H9 (cell line): ENCODE results near the gene PHLPP2. TPM values are rescaled to one million over a fixed set of nuclear protein-coding genes. Genes with fewer than 3 reads are reported as not detected.
"Not testable (repeated sequence)": the region's sequence is repeated elsewhere in the genome, so short reads cannot be mapped to it uniquely, and the experiment has no call there.

ENCODE experiments used
- DNase-seq: peaks from one replicate; pipeline ENCODE4 v3.0.0-alpha.2; 2017
- H2AFZ ChIP-seq: one replicate; pipeline ENCODE4 v1.6.1; 2013; ENCODE audit warnings: mild to moderate bottlenecking, low read length, control low read depth, moderate library complexity
- H2AK5ac ChIP-seq: 2 replicates; pipeline ENCODE4 v1.6.1; 2013; ENCODE audit warnings: low read length, control low read depth, mixed read lengths; ENCODE audit not compliant: insufficient read length
- H2BK120ac ChIP-seq: one replicate; pipeline ENCODE4 v1.6.1; 2013; ENCODE audit warnings: low read depth, mild to moderate bottlenecking, low read length, control low read depth, inconsistent platforms; ENCODE audit not compliant: poor library complexity, severe bottlenecking
- H2BK12ac ChIP-seq: 2 replicates; pipeline ENCODE4 v1.6.1; 2013; ENCODE audit warnings: low read length, control low read depth, mixed read lengths, low read depth; ENCODE audit not compliant: insufficient read length
- H2BK15ac ChIP-seq: 2 replicates; pipeline ENCODE4 v1.6.1; 2013; ENCODE audit warnings: low read depth, low read length, control low read depth
- H2BK20ac ChIP-seq: one replicate; pipeline ENCODE4 v1.6.1; 2013; ENCODE audit warnings: low read depth, mild to moderate bottlenecking, low read length, control low read depth, inconsistent platforms; ENCODE audit not compliant: poor library complexity, severe bottlenecking
- H2BK5ac ChIP-seq: 2 replicates; pipeline ENCODE4 v1.6.1; 2013; ENCODE audit warnings: low read length, control low read depth, mixed read lengths; ENCODE audit not compliant: insufficient read length
- H3K14ac ChIP-seq: 2 replicates; pipeline ENCODE4 v1.6.1; 2013; ENCODE audit warnings: low read length, control low read depth; ENCODE audit not compliant: insufficient read depth
- H3K18ac ChIP-seq: 2 replicates; pipeline ENCODE4 v1.6.1; 2013; ENCODE audit warnings: low read depth, mild to moderate bottlenecking, mixed read lengths, low read length, control low read depth; ENCODE audit not compliant: insufficient read length
- H3K23ac ChIP-seq: 2 replicates; pipeline ENCODE4 v1.6.1; 2013; ENCODE audit warnings: low read length, control low read depth, mixed read lengths, low read depth; ENCODE audit not compliant: insufficient read length
- H3K23me2 ChIP-seq: 2 replicates; pipeline ENCODE4 v1.6.1; 2013; ENCODE audit warnings: low read depth, mild to moderate bottlenecking, mixed read lengths, low read length, control low read depth; ENCODE audit not compliant: insufficient read length, poor library complexity, severe bottlenecking
- H3K27ac ChIP-seq: 2 replicates; pipeline ENCODE4 v1.5.1; 2013; ENCODE audit warnings: low read length, control low read depth, mixed read lengths, low read depth; ENCODE audit not compliant: insufficient read length
- H3K27me3 ChIP-seq: 2 replicates; pipeline ENCODE4 v1.6.1; 2013; ENCODE audit warnings: low read length, control low read depth, inconsistent platforms; ENCODE audit not compliant: insufficient read depth
- H3K4ac ChIP-seq: 2 replicates; pipeline ENCODE4 v1.6.1; 2013; ENCODE audit warnings: low read depth, mild to moderate bottlenecking, control low read depth, inconsistent platforms, low read length, moderate library complexity
- H3K4me1 ChIP-seq: 2 replicates; pipeline ENCODE4 v1.6.1; 2013; ENCODE audit warnings: low read length, control low read depth, inconsistent platforms; ENCODE audit not compliant: insufficient read depth
- H3K4me2 ChIP-seq: 2 replicates; pipeline ENCODE4 v1.6.1; 2013; ENCODE audit warnings: low read length, control low read depth, mixed read lengths; ENCODE audit not compliant: insufficient read length, insufficient read depth
- H3K56ac ChIP-seq: 2 replicates; pipeline ENCODE4 v1.6.1; 2013; ENCODE audit warnings: low read depth, mild to moderate bottlenecking, mixed read lengths, low read length, control low read depth; ENCODE audit not compliant: insufficient read length
- H3K79me1 ChIP-seq: 2 replicates; pipeline ENCODE4 v1.6.1; 2013; ENCODE audit warnings: low read depth, mild to moderate bottlenecking, moderate library complexity, low read length, control low read depth, inconsistent platforms; ENCODE audit not compliant: insufficient read depth, poor library complexity, severe bottlenecking
- H3K79me2 ChIP-seq: 2 replicates; pipeline ENCODE4 v1.6.1; 2013; ENCODE audit warnings: low read length, control low read depth, inconsistent platforms; ENCODE audit not compliant: insufficient read depth
- H3K9ac ChIP-seq: 2 replicates; pipeline ENCODE4 v1.6.1; 2013; ENCODE audit warnings: low read length, control low read depth, mixed read lengths; ENCODE audit not compliant: insufficient read length; ENCODE audit errors: extremely low read depth
- H3K9me3 ChIP-seq: one replicate; pipeline ENCODE4 v1.6.1; 2013; ENCODE audit warnings: low read depth, low read length, inconsistent platforms; ENCODE audit not compliant: control insufficient read depth
- H3T11ph ChIP-seq: one replicate; pipeline ENCODE4 v1.6.1; 2013; ENCODE audit warnings: mild to moderate bottlenecking, low read length, control low read depth, inconsistent platforms
- H4K20me1 ChIP-seq: one replicate; pipeline ENCODE4 v1.6.1; 2013; ENCODE audit not compliant: control insufficient read depth, insufficient read length, insufficient read depth
- H4K5ac ChIP-seq: 2 replicates; pipeline ENCODE4 v1.6.1; 2013; ENCODE audit warnings: low read depth, mild to moderate bottlenecking, mixed read lengths, low read length, control low read depth; ENCODE audit not compliant: insufficient read length
- H4K8ac ChIP-seq: replicated peaks from 2 replicates; pipeline ENCODE4 v1.6.1; 2013; ENCODE audit warnings: low read length, control low read depth, mixed read lengths, low read depth; ENCODE audit not compliant: insufficient read length
- H4K91ac ChIP-seq: 2 replicates; pipeline ENCODE4 v1.6.1; 2013; ENCODE audit warnings: low read depth, mild to moderate bottlenecking, moderate library complexity, mixed read lengths, low read length, control low read depth; ENCODE audit not compliant: insufficient read length
- H3K27ac Mint-ChIP-seq, 3 experiments: 2 replicates in 2 of 3; 3 replicates in 1 of 3; pipeline ENCODE4 v1.8.0; 2020 to 2021; ENCODE audit warnings: mixed read lengths in 3 of 3, mild to moderate bottlenecking in 1 of 3, moderate library complexity in 1 of 3
- H3K27me3 Mint-ChIP-seq: 2 replicates; pipeline ENCODE4 v1.8.0; 2021; ENCODE audit warnings: low read depth, mild to moderate bottlenecking, moderate library complexity, mixed read lengths
- H3K36me3 Mint-ChIP-seq, 3 experiments: 2 replicates in 2 of 3; 3 replicates in 1 of 3; pipeline ENCODE4 v1.8.0; 2020 to 2021; ENCODE audit warnings: low read depth in 3 of 3, mixed read lengths in 3 of 3; ENCODE audit not compliant: insufficient read depth in 1 of 3
- H3K4me1 Mint-ChIP-seq, 2 experiments: 2 replicates each; pipeline ENCODE4 v1.8.0; 2020; ENCODE audit warnings: mixed read lengths in 2 of 2
- H3K4me3 Mint-ChIP-seq, 2 experiments: 2 replicates in 1 of 2; 3 replicates in 1 of 2; pipeline ENCODE4 v1.8.0; 2020 to 2021; ENCODE audit warnings: mild to moderate bottlenecking in 2 of 2, mixed read lengths in 2 of 2, moderate library complexity in 1 of 2
- H3K9me3 Mint-ChIP-seq, 2 experiments: 2 replicates in 1 of 2; 3 replicates in 1 of 2; pipeline ENCODE4 v1.8.0; 2020; ENCODE audit warnings: mild to moderate bottlenecking in 2 of 2, mixed read lengths in 2 of 2, moderate library complexity in 1 of 2
- WGBS: extraction: QIAGEN DNeasy Blood & Tissue Kit; methylation state at CpG from one replicate; pipeline ENCODE4 v1.1.7; 2013; ENCODE audit warnings: missing lambda C conversion rate, low lambda C conversion rate, mixed read lengths; ENCODE audit not compliant: insufficient read length; ENCODE audit errors: extremely low coverage; 5-methylcytosine and 5-hydroxymethylcytosine counted together
- total RNA-seq: library from RNA; stranded (reverse); gene quantifications from 2 replicates; pipeline ENCODE4 v1.2.1, GENCODE V29; 2021
- TF ChIP-seq, protein P1 (sequence below): fragments of 200-600 bp; sonication (generic); conservative IDR thresholded peaks from 3 replicates; pipeline ENCODE4 v1.8.0; 2021; ENCODE audit warnings: antibody characterized with exemption, mild to moderate bottlenecking

The PHLPP2 gene
- total RNA-seq, 1 experiment from 2014 or later: 23.2 TPM

DNA sequence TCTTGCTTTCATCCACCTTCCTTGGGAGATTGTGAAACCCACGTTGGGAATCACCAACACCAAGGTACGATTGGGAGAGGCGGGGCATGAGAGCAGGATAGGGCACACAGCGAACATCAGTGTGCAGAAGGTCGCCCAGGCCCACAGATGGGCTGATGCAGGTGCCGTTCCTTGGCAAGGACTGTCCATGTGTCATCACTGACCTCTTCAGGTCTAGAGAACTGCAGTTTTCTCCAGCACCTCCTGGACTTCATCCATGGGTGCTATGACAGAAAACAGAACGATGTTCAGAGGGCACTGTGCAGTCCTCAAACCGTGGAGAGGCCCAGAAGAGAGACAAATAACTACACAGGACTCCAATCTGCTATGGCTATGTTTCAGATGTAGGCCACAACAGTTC, 123.7 kb downstream of the PHLPP2 start:
- no peak overlapping the region for H3K9ac ChIP-seq
- H3K23me2 ChIP-seq: no peaks in the 10 kb centered on the region
- no peak overlapping the region for H2AK5ac ChIP-seq
- H3K79me1 ChIP-seq: no peaks in the 10 kb centered on the region
- H3K14ac ChIP-seq: no peak overlapping the region
- H4K5ac ChIP-seq: no peak overlapping the region
- H4K8ac ChIP-seq: no peak overlapping the region
- H2BK15ac ChIP-seq: no peak overlapping the region
- no peaks in the 10 kb centered on the region for H3K27me3 ChIP-seq
- Mint-ChIP-seq H3K9me3 (no peaks in the 10 kb centered on the region; a peak in 1 of 5 replicates), H3K27ac (no peak overlapping the region; a peak in 2 of 7 replicates), H3K4me3 (no peak overlapping the region), H3K27me3 (peaks cover 2% of the 10 kb centered on the region), H3K36me3 (no peaks in the 10 kb centered on the region), H3K4me1 (peaks cover 0 to 8% of the 10 kb centered on the region in 2 experiments; a peak in 1 of 4 replicates)
- H3K4me1 ChIP-seq: no peaks in the 10 kb centered on the region
- no peak overlapping the region for H2BK20ac ChIP-seq
- no peak overlapping the region for H2BK5ac ChIP-seq
- no peaks in the 10 kb centered on the region; the same call in 1 of the 2 replicates for H3K79me2 ChIP-seq
- TF ChIP-seq, protein P1, sequence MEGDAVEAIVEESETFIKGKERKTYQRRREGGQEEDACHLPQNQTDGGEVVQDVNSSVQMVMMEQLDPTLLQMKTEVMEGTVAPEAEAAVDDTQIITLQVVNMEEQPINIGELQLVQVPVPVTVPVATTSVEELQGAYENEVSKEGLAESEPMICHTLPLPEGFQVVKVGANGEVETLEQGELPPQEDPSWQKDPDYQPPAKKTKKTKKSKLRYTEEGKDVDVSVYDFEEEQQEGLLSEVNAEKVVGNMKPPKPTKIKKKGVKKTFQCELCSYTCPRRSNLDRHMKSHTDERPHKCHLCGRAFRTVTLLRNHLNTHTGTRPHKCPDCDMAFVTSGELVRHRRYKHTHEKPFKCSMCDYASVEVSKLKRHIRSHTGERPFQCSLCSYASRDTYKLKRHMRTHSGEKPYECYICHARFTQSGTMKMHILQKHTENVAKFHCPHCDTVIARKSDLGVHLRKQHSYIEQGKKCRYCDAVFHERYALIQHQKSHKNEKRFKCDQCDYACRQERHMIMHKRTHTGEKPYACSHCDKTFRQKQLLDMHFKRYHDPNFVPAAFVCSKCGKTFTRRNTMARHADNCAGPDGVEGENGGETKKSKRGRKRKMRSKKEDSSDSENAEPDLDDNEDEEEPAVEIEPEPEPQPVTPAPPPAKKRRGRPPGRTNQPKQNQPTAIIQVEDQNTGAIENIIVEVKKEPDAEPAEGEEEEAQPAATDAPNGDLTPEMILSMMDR: no peak
- H3K23ac ChIP-seq: no peak overlapping the region
- no peaks in the 10 kb centered on the region for H3K9me3 ChIP-seq
- no peak for DNase-seq
- H4K91ac ChIP-seq: no peak overlapping the region
- WGBS: no CpG with 5 or more reads among the region's 8 CpGs
- peak overlapping the region; percentile 23 for H3K27ac ChIP-seq
- no peak overlapping the region for H2BK120ac ChIP-seq
- no peak overlapping the region for H3K18ac ChIP-seq
- H2BK12ac ChIP-seq: no peak overlapping the region
- no peak overlapping the region for H3K4me2 ChIP-seq
- no peak overlapping the region for H3K4ac ChIP-seq
- no peak overlapping the region for H3K56ac ChIP-seq
- H4K20me1 ChIP-seq: no peaks in the 10 kb centered on the region
- H2AFZ ChIP-seq: no peak overlapping the region
- H3T11ph ChIP-seq: no peak overlapping the region

GRCh38 chr16:71598426-71598825, 126.1 kb downstream of the PHLPP2 start:
- not testable (repeated sequence) for H3K56ac ChIP-seq, H3T11ph ChIP-seq, H3K14ac ChIP-seq, H3K79me2 ChIP-seq, H3K27ac Mint-ChIP-seq, H3K9me3 Mint-ChIP-seq, H3K23ac ChIP-seq, H2AK5ac ChIP-seq, H2BK20ac ChIP-seq, H3K9me3 ChIP-seq, H3K79me1 ChIP-seq, H2BK12ac ChIP-seq, H2AFZ ChIP-seq, H4K91ac ChIP-seq, H3K27me3 ChIP-seq, H2BK120ac ChIP-seq, DNase-seq, H3K36me3 Mint-ChIP-seq, H2BK5ac ChIP-seq, H3K27ac ChIP-seq, H3K9ac ChIP-seq, H4K20me1 ChIP-seq, H3K4me1 ChIP-seq, H3K4ac ChIP-seq, H3K18ac ChIP-seq, H4K8ac ChIP-seq, H3K4me2 ChIP-seq, H3K27me3 Mint-ChIP-seq, H3K23me2 ChIP-seq, H3K4me3 Mint-ChIP-seq, H4K5ac ChIP-seq, H2BK15ac ChIP-seq
- no CpG with 5 or more reads among the region's 2 CpGs for WGBS
- H3K4me1 Mint-ChIP-seq: peaks cover 3 to 17% of the 10 kb centered on the region in 2 experiments; a peak in 2 of 4 replicates
